IMR-90 (cell line): ENCODE data around the gene AGTPBP1. TPM values are rescaled to one million over a fixed set of nuclear protein-coding genes. Genes with fewer than 3 reads are reported as not detected.

Experiments used
- ATAC-seq: fragments of 200-7000 bp; cut with Tn5 transposase; 2 replicates; pipeline ENCODE4 v1.9.1; 2020; ENCODE audit warnings: low read depth, mild to moderate bottlenecking, moderate library complexity
- BruUV-seq: library from RNA; stranded (reverse); fragments of 400-500 nt; replicated peaks from 2 replicates; lab custom pipeline; 2021; lab: Mats Ljungman, UMichigan
- CTCF ChIA-PET: fragments of 300-600 bp; formaldehyde crosslinking; extraction: SDS; loops from one replicate; lab custom pipeline; 2021; ENCODE audit warnings: antibody characterized with exemption; lab: Yijun Ruan, JAX
- POLR2A ChIA-PET: fragments of 300-600 bp; sonication (Branson Sonifier 250); formaldehyde crosslinking; loops from one replicate; lab custom pipeline; 2022; ENCODE audit warnings: antibody characterized with exemption; ENCODE audit not compliant: unreplicated experiment; lab: Charles Lee
- DNase-seq: peaks from one replicate; pipeline ENCODE4 v3.0.0; 2013
- H2AFZ ChIP-seq: replicated peaks from 2 replicates; pipeline ENCODE3; 2013; ENCODE audit warnings: low read length, mild to moderate bottlenecking; ENCODE audit not compliant: poor library complexity
- H2AK5ac ChIP-seq: 2 replicates; pipeline ENCODE4 v1.6.1; 2013; ENCODE audit warnings: low read depth, low read length, inconsistent platforms
- H2AK9ac ChIP-seq: replicated peaks from 2 replicates; pipeline ENCODE3; 2013; ENCODE audit warnings: mild to moderate bottlenecking, low read depth, low read length, moderate library complexity; ENCODE audit not compliant: poor library complexity
- H2BK120ac ChIP-seq: 2 replicates; pipeline ENCODE4 v1.6.1; 2013; ENCODE audit warnings: low read depth, low read length, inconsistent platforms
- H2BK15ac ChIP-seq: 3 replicates; pipeline ENCODE4 v1.6.1; 2013; ENCODE audit warnings: low read depth, low read length, inconsistent platforms
- H2BK20ac ChIP-seq: 2 replicates; pipeline ENCODE4 v1.6.1; 2013; ENCODE audit warnings: low read depth, mild to moderate bottlenecking, inconsistent platforms, low read length, moderate library complexity
- H2BK5ac ChIP-seq: 2 replicates; pipeline ENCODE4 v1.6.1; 2013; ENCODE audit warnings: mild to moderate bottlenecking, low read depth, low read length, inconsistent platforms; ENCODE audit not compliant: poor library complexity, severe bottlenecking
- H3K14ac ChIP-seq: replicated peaks from 2 replicates; pipeline ENCODE4 v1.6.1; 2013; ENCODE audit warnings: low read depth, low read length, inconsistent platforms
- H3K18ac ChIP-seq: 2 replicates; pipeline ENCODE4 v1.6.1; 2013; ENCODE audit warnings: low read depth, low read length, control low read depth
- H3K23ac ChIP-seq: 2 replicates; pipeline ENCODE4 v1.6.1; 2013; ENCODE audit warnings: low read depth, low read length, inconsistent platforms
- H3K27ac ChIP-seq: 2 replicates; pipeline ENCODE4 v1.5.1; 2013; ENCODE audit warnings: mild to moderate bottlenecking, control low read depth, low read length; ENCODE audit not compliant: insufficient read depth
- H3K27me3 ChIP-seq: 2 replicates; pipeline ENCODE4 v1.6.1; 2013; ENCODE audit warnings: low read length; ENCODE audit not compliant: control insufficient read depth, insufficient read depth
- H3K36me3 ChIP-seq: 2 replicates; pipeline ENCODE4 v1.6.1; 2013; ENCODE audit warnings: low read length, mixed read lengths; ENCODE audit not compliant: control insufficient read depth, insufficient read depth
- H3K4ac ChIP-seq: 2 replicates; pipeline ENCODE4 v1.6.1; 2013; ENCODE audit warnings: low read depth, low read length, inconsistent platforms
- H3K4me1 ChIP-seq: 2 replicates; pipeline ENCODE4 v1.6.1; 2013; ENCODE audit warnings: low read length, mixed read lengths; ENCODE audit not compliant: control insufficient read depth, insufficient read depth
- H3K4me2 ChIP-seq: 2 replicates; pipeline ENCODE4 v1.6.1; 2013; ENCODE audit warnings: low read depth, mild to moderate bottlenecking, control low read depth, low read length, moderate library complexity
- H3K4me3 ChIP-seq: 2 replicates; pipeline ENCODE4 v1.5.1; 2013; ENCODE audit warnings: low read depth, mild to moderate bottlenecking, control low read depth, low read length, moderate library complexity; ENCODE audit not compliant: insufficient read depth
- H3K56ac ChIP-seq: 2 replicates; pipeline ENCODE4 v1.6.1; 2013; ENCODE audit warnings: low read length, inconsistent platforms; ENCODE audit not compliant: insufficient read depth; ENCODE audit errors: extremely low read depth
- H3K79me1 ChIP-seq, 2 experiments: 2 replicates each; pipeline ENCODE4 v1.6.1; 2013; ENCODE audit warnings: low read length in 2 of 2, inconsistent platforms in 1 of 2, low read depth in 1 of 2
- H3K9ac ChIP-seq: 2 replicates; pipeline ENCODE4 v1.6.1; 2013; ENCODE audit warnings: low read depth, low read length, control low read depth
- H3K9me1 ChIP-seq: 2 replicates; pipeline ENCODE4 v1.6.1; 2013; ENCODE audit warnings: low read length, inconsistent platforms; ENCODE audit not compliant: insufficient read depth
- H3K9me3 ChIP-seq: 2 replicates; pipeline ENCODE4 v1.6.1; 2013; ENCODE audit warnings: low read length; ENCODE audit not compliant: control insufficient read depth, insufficient read depth
- H4K20me1 ChIP-seq: 2 replicates; pipeline ENCODE4 v1.6.1; 2013; ENCODE audit warnings: low read length, inconsistent platforms; ENCODE audit not compliant: insufficient read depth
- H4K5ac ChIP-seq: 2 replicates; pipeline ENCODE4 v1.6.1; 2013; ENCODE audit warnings: mild to moderate bottlenecking, low read depth, low read length, control low read depth
- H4K8ac ChIP-seq, 2 experiments: 2 replicates each; pipeline ENCODE4 v1.6.1; 2013; ENCODE audit warnings: low read depth in 2 of 2, low read length in 2 of 2, control low read depth in 1 of 2, inconsistent platforms in 1 of 2
- H4K91ac ChIP-seq: 2 replicates; pipeline ENCODE4 v1.6.1; 2013; ENCODE audit warnings: low read depth, low read length, inconsistent platforms; ENCODE audit not compliant: insufficient read depth
- BHLHE40 ChIP-seq: fragments of 150-350 bp; IDR thresholded peaks from 2 replicates; pipeline ENCODE4 v1.6.1; 2016; ENCODE audit warnings: mild to moderate bottlenecking, low read depth, low read length
- CEBPB ChIP-seq: IDR thresholded peaks from 2 replicates; pipeline ENCODE4 v1.6.1; 2012; ENCODE audit warnings: low read depth, low read length, improper control_type of control experiment
- CTCF ChIP-seq: conservative IDR thresholded peaks from 2 replicates; pipeline ENCODE4 v1.5.1; 2012; ENCODE audit warnings: mild to moderate bottlenecking, low read depth, low read length, improper control_type of control experiment
- FOS ChIP-seq: fragments of 150-350 bp; IDR thresholded peaks from 2 replicates; pipeline ENCODE4 v1.6.1; 2016; ENCODE audit warnings: low read depth, low read length
- MAZ ChIP-seq: IDR thresholded peaks from 2 replicates; pipeline ENCODE4 v1.6.1; 2012; ENCODE audit warnings: low read depth, mild to moderate bottlenecking, low read length, improper control_type of control experiment, moderate library complexity, borderline replicate concordance
- NFE2L2 ChIP-seq: fragments of 150-350 bp; IDR thresholded peaks from 2 replicates; pipeline ENCODE4 v1.6.1; 2016; ENCODE audit warnings: low read depth, mild to moderate bottlenecking, low read length
- POLR2A ChIP-seq: IDR thresholded peaks from 2 replicates; pipeline ENCODE4 v1.6.1; 2012; ENCODE audit warnings: mild to moderate bottlenecking, low read depth, low read length
- RCOR1 ChIP-seq: IDR thresholded peaks from 2 replicates; pipeline ENCODE4 v1.6.1; 2012; ENCODE audit warnings: mild to moderate bottlenecking, low read length, improper control_type of control experiment; ENCODE audit not compliant: insufficient replicate concordance
- RFX5 ChIP-seq: IDR thresholded peaks from 2 replicates; pipeline ENCODE4 v1.8.0; 2012; ENCODE audit warnings: low read depth, mild to moderate bottlenecking, low read length, moderate library complexity
- SMC3 ChIP-seq: fragments of 150-350 bp; IDR thresholded peaks from 2 replicates; pipeline ENCODE4 v1.6.1; 2016; ENCODE audit warnings: low read depth, mild to moderate bottlenecking, antibody characterized with exemption, low read length, moderate library complexity
- WGBS, 2 experiments: methylation state at CpG; one replicate each; pipeline versions ENCODE4 v1.1.5 to v1.1.7; 2013; ENCODE audit warnings: missing lambda C conversion rate in 2 of 2; ENCODE audit not compliant: insufficient read length in 1 of 2; ENCODE audit errors: extremely low coverage in 2 of 2; 5-methylcytosine and 5-hydroxymethylcytosine counted together
- dilution Hi-C: fragments of 300-500 bp; cut with HindIII; formaldehyde crosslinking; loops from one replicate; pipeline ENCODE4 v1.14.3; 2018; ENCODE audit warnings: low sequenced_read_pairs; ENCODE audit not compliant: unreplicated experiment
- in situ Hi-C: fragments of 300-500 bp; cut with MboI; formaldehyde crosslinking; loops from 3 replicates; pipeline ENCODE4 v1.14.3; 2019; ENCODE audit warnings: low sequenced_read_pairs, inconsistent platforms, mixed read lengths
- intact Hi-C: fragments of 100-400 bp; cut with micrococcal nuclease; formaldehyde crosslinking; loops from 2 replicates; pipeline ENCODE4 v1.10.0; 2022
- polyA plus RNA-seq, 3 experiments: library from polyadenylated mRNA; depleted of rRNA; stranded (reverse); fragments of >200 nt; gene quantifications; 2 replicates each; pipeline ENCODE4 v1.2.3, GENCODE V29; 2012; ENCODE audit warnings: low replicate concordance in 1 of 3
- total RNA-seq: library from RNA; depleted of rRNA; stranded (reverse); fragments of >200 nt; gene quantifications from 2 replicates; pipeline ENCODE4 v1.2.3, GENCODE V29; 2012
- TF ChIP-seq, protein P1 (sequence below): fragments of 150-350 bp; IDR thresholded peaks from 2 replicates; pipeline ENCODE4 v1.6.1; 2016; ENCODE audit warnings: low read depth, mild to moderate bottlenecking, low read length, moderate library complexity, borderline replicate concordance

AGTPBP1 gene
- total and polyA plus RNA-seq, 2 of the 4 experiments (the other 2 are of a cell fraction), result 3.3 to 9.0 TPM

DNA sequence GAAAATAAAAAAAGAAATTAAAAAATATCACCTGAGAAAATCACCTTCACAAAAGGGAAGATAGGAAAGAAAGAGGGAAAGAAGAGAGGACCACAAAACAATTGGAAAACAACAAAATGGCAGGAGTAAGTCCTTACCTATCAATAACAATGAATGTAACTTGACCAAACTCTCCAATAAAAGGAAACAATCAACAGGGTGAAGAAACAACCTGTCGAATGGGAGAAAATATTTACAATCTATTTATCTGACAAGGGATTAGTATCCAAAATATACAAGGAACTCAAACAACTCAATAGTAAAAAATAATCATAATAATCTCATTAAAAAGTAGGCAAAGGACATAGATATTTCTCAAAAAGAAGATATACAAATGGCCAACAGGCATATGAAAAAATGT is 135.8 kb downstream of the AGTPBP1 start (continued):
- no peak for TF ChIP-seq CTCF
- no peak for TF ChIP-seq CEBPB
- no peak for TF ChIP-seq RFX5

GRCh38 chr9:85603936-85604335 is 137.8 kb downstream of the AGTPBP1 start:
- CTCF ChIA-PET, result no interaction called here
- Histone ChIP-seq H3K14ac (no peak overlapping the region), H3K4me3 (no peak overlapping the region), H3K36me3 (no peaks in the 10 kb centered on the region), H3K27me3 (no peaks in the 10 kb centered on the region), H2AK5ac (no peak overlapping the region), H3K9ac (no peak overlapping the region), H3K18ac (no peak overlapping the region), H4K20me1 (no peaks in the 10 kb centered on the region), H4K91ac (no peak overlapping the region), H3K27ac (no peak overlapping the region), H3K79me1 (no peaks in the 10 kb centered on the region), H4K5ac (no peak overlapping the region), H3K23ac (no peak overlapping the region), H2BK20ac (no peak overlapping the region), H2BK15ac (no peak overlapping the region), H3K9me3 (no peaks in the 10 kb centered on the region), H2AK9ac (no peak overlapping the region), H4K8ac (no peak overlapping the region), H2AFZ (no peak overlapping the region), H3K9me1 (0 out of 2 replicates have a peak, but pooled peaks cover 2% of the 10 kb centered on the region), H3K4me1 (no peaks in the 10 kb centered on the region), H3K4me2 (no peak overlapping the region), H3K4ac (no peak overlapping the region), H3K56ac (no peak overlapping the region), H2BK5ac (no peak overlapping the region), H2BK120ac (no peak overlapping the region)
- no CpG with 5 or more reads among the region's 3 CpGs for WGBS, 2 experiments
- POLR2A ChIA-PET, result no interaction called here
- in situ Hi-C loops, result no loop called here
- TF ChIP-seq RCOR1, result no peak
- TF ChIP-seq MAZ, result no peak
- TF ChIP-seq, protein P1, sequence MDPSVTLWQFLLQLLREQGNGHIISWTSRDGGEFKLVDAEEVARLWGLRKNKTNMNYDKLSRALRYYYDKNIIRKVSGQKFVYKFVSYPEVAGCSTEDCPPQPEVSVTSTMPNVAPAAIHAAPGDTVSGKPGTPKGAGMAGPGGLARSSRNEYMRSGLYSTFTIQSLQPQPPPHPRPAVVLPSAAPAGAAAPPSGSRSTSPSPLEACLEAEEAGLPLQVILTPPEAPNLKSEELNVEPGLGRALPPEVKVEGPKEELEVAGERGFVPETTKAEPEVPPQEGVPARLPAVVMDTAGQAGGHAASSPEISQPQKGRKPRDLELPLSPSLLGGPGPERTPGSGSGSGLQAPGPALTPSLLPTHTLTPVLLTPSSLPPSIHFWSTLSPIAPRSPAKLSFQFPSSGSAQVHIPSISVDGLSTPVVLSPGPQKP, result no peak
- no peak for TF ChIP-seq SMC3
- TF ChIP-seq NFE2L2, result no peak
- TF ChIP-seq CTCF, result no peak
- no peak for TF ChIP-seq RFX5
- no peak for TF ChIP-seq POLR2A
- TF ChIP-seq FOS, result no peak
- TF ChIP-seq BHLHE40, result no peak
- intact Hi-C loops, result no loop called here
- BruUV-seq, result no TSS peak
- ATAC-seq, result no peak
- dilution Hi-C loops, result no loop called here
- DNase-seq, result no peak
